Progenitor cell of endocrine pancreas (in vitro differentiated cells): ENCODE measurements around the gene ARHGAP23. TPM values are rescaled to one million over a fixed set of nuclear protein-coding genes. Genes with fewer than 3 reads are reported as not detected.
A peak's percentile ranks its signal among the peaks of the same experiment; 100 is the strongest.

Experiments
- DNase-seq: peaks from one replicate; pipeline ENCODE4 v3.0.0; 2021; ENCODE audit warnings: low spot score; ENCODE audit not compliant: unreplicated experiment
- H3K27ac Mint-ChIP-seq: 2 replicates; pipeline ENCODE4 v1.8.0; 2021; ENCODE audit warnings: mild to moderate bottlenecking, moderate library complexity, mixed read lengths
- H3K27me3 Mint-ChIP-seq: 2 replicates; pipeline ENCODE4 v1.8.0; 2021; ENCODE audit warnings: mixed read lengths
- H3K36me3 Mint-ChIP-seq: 2 replicates; pipeline ENCODE4 v1.8.0; 2022; ENCODE audit warnings: mixed read lengths; ENCODE audit not compliant: insufficient read depth
- H3K4me1 Mint-ChIP-seq: 2 replicates; pipeline ENCODE4 v1.8.0; 2021; ENCODE audit warnings: low read depth, mixed read lengths
- H3K4me3 Mint-ChIP-seq: 2 replicates; pipeline ENCODE4 v1.8.0; 2021; ENCODE audit warnings: low read depth, mild to moderate bottlenecking, moderate library complexity, mixed read lengths
- H3K9me3 Mint-ChIP-seq: 2 replicates; pipeline ENCODE4 v1.8.0; 2021; ENCODE audit warnings: low read depth, mixed read lengths
- total RNA-seq: library from RNA; stranded (reverse); gene quantifications from 2 replicates; pipeline ENCODE4 v1.2.1, GENCODE V29; 2021
- TF ChIP-seq, protein P1 (sequence below): fragments of 200-600 bp; sonication (generic); IDR thresholded peaks from one replicate; pipeline ENCODE4 v1.5.0; 2021; ENCODE audit warnings: antibody characterized with exemption, mild to moderate bottlenecking; ENCODE audit not compliant: unreplicated experiment

ARHGAP23 gene
- total RNA-seq, 1 donor from 2014 or later: 2.9 TPM

DNA sequence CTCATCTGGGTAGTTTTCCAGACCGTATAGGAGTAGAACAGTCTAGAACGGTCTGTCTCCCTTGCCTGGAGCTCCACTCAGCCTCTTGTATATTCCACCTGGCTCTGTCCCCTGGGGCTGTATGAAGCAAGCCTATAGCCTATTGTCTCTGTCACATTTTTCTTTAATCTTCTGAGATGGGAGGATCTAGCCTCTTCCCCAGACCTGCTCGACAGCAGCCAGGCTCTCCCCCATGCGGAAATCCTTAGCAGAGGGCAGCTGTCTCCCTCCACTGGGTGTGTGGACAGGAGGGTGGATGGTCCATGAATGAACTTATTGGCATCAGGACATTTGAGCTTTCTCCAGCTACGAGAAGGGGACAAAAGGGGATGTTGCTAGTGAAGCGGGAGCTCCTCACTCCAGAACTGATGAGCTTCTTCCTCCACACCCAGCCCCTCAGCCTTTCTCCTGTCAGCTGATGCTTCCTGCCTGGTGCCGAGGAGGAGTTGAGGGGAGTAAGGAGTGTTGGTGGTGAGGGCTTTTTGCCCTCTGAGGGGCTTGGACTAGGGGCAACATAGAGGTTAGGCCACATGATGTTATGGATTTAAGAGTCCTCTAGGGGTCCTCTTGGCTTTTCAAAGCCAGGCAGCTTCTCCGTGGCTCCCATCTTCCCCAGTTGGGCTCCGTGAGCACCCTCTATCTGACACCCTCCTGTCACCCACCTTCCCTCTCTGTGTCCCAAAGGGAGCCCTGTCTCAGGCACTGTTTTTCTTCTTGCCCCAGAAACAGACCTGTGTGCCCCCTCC is 28.0 kb downstream of the ARHGAP23 start:
- no peak for DNase-seq
- peaks cover 62% of the 10 kb centered on the region for H3K27me3 Mint-ChIP-seq
- no peaks in the 10 kb centered on the region for H3K36me3 Mint-ChIP-seq
- H3K9me3 Mint-ChIP-seq: no peaks in the 10 kb centered on the region
- H3K4me3 Mint-ChIP-seq: no peak overlapping the region
- H3K27ac Mint-ChIP-seq: no peak overlapping the region
- TF ChIP-seq, protein P1, sequence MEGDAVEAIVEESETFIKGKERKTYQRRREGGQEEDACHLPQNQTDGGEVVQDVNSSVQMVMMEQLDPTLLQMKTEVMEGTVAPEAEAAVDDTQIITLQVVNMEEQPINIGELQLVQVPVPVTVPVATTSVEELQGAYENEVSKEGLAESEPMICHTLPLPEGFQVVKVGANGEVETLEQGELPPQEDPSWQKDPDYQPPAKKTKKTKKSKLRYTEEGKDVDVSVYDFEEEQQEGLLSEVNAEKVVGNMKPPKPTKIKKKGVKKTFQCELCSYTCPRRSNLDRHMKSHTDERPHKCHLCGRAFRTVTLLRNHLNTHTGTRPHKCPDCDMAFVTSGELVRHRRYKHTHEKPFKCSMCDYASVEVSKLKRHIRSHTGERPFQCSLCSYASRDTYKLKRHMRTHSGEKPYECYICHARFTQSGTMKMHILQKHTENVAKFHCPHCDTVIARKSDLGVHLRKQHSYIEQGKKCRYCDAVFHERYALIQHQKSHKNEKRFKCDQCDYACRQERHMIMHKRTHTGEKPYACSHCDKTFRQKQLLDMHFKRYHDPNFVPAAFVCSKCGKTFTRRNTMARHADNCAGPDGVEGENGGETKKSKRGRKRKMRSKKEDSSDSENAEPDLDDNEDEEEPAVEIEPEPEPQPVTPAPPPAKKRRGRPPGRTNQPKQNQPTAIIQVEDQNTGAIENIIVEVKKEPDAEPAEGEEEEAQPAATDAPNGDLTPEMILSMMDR: peak; percentile 33
- H3K4me1 Mint-ChIP-seq: peaks cover 26% of the 10 kb centered on the region

DNA sequence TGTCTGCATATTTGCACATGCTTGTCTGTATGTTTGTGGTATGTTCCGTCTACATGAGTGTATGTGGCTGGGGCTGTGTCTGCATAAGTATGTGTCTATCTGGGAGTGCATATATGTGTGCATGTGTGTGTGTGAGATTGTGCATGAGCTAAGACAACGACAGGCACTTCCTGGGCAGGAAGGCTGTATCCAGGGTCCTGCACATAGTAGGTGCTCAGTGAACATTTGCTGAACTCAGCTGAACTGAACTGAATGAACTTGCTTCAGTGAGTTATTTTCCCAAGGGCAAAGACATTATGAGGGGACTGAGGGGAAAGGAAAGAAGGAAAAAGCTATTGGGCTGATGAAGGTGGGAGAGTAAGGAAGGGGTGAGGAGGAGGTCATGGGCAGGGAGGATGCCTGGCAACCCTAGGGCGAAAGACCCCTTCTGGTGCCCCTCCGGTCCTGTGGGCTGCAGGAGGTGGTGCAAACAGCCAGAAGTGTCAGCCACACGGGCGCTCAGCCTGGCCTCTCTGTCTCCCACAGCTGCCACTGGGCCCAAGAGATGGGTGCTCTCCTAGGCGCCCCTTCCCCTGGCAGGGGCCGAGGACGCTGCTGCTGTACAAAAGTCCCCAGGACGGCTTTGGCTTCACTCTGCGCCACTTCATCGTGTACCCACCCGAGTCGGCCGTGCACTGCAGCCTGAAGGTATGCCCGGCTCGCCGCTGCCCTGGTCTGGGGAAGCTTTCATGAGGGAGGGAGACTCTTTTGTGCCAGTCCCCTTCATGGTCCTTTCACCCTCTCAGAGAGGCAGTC is 29.5 kb downstream of the ARHGAP23 start:
- Mint-ChIP-seq H3K27ac (no peak overlapping the region), H3K36me3 (no peaks in the 10 kb centered on the region), H3K4me1 (peaks cover 26% of the 10 kb centered on the region), H3K4me3 (no peak overlapping the region), H3K9me3 (no peaks in the 10 kb centered on the region), H3K27me3 (peaks cover 54% of the 10 kb centered on the region)
- no peak for DNase-seq
- TF ChIP-seq, protein P1: no peak

DNA sequence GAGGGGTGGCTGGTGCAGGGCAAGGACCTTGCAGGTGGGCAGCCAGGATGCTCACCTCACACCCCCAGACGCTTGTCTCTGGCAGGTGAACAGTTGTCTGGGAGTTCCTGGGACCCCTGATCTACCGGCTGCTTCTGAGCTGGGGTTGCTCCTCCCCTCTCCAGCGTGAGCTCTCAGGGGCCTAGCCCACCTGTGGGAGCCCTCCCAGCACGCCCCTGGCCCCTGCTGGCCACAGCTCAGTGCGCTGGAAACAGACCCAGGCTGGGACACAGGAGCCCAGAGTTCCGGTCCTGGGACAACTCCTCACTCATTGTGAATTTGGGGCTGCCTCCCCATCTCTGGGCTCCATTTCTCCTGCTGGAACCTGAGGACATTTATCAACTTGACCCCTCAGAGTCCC is 30.3 kb downstream of the ARHGAP23 start:
- Mint-ChIP-seq H3K9me3 (no peaks in the 10 kb centered on the region), H3K4me1 (peaks cover 20% of the 10 kb centered on the region), H3K4me3 (no peak overlapping the region), H3K27me3 (peaks cover 47% of the 10 kb centered on the region), H3K27ac (no peak overlapping the region), H3K36me3 (no peaks in the 10 kb centered on the region)
- no peak for DNase-seq
- TF ChIP-seq, protein P1: no peak

DNA sequence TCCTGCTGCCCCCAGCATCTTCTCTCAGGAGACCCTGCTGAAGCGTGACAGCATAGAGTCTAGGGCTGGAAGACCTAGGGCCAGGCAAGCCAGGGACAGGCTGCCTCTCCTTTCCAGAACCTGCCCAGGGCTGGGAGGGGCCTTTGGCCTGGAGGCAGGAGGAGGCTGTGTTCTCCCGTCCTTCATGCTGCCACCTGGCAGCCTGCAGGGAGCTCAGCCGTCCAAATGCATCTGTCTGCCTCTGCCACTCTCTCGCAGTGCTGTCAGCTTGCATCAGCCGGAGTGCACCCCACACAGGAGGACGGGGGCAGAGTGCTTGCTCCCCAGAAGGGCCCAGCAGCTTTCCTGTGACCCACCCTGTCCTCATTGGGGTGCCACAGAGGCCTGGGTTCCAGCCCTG is 31.3 kb downstream of the ARHGAP23 start:
- Mint-ChIP-seq H3K36me3 (no peaks in the 10 kb centered on the region), H3K9me3 (no peaks in the 10 kb centered on the region), H3K27ac (no peak overlapping the region), H3K4me3 (no peak overlapping the region), H3K27me3 (peaks cover 47% of the 10 kb centered on the region), H3K4me1 (peaks cover 20% of the 10 kb centered on the region)
- no peak for DNase-seq
- TF ChIP-seq, protein P1: no peak

DNA sequence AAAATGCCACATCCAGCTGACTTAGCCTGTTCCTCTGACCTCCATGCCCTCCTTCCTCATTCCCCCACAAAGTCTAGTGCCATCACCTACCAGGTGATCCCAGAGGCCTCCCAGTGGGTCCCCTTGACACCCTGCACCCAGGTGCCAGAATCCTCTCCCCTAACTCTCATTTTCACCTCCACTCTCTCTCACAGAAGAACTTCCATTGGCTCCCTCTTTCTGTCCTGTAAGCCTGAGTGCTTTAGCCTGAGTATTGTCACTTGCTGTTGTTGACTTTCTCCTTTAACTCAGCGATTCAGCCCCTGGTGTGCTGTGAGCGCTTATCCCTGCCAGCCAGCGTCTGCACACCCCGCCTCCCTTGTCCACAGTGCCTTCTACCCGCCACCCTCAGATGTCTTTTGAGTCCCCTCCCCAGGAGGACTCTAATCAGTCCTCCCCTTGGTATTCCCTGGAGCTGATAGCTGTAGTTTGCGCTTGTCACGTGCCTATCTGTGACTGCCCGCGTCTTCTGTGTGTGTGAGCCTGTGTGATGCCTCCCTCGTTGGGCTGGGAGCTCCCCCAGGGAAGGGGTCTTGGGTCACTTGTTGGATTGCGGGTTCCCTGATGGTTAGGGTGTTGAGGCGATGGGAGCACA is 31.9 kb downstream of the ARHGAP23 start:
- TF ChIP-seq, protein P1: no peak
- peaks cover 15% of the 10 kb centered on the region for H3K4me1 Mint-ChIP-seq
- no peaks in the 10 kb centered on the region for H3K9me3 Mint-ChIP-seq
- H3K27me3 Mint-ChIP-seq: peaks cover 42% of the 10 kb centered on the region
- no peak for DNase-seq
- no peak overlapping the region for H3K4me3 Mint-ChIP-seq
- H3K27ac Mint-ChIP-seq: no peak overlapping the region
- H3K36me3 Mint-ChIP-seq: no peaks in the 10 kb centered on the region
